HUES6 (cell line): ENCODE measurements around the gene FSTL1.

ENCODE experiments used
- H3K27ac ChIP-seq: 2 replicates; pipeline ENCODE4 v1.7.0; 2013; ENCODE audit warnings: low read depth, mild to moderate bottlenecking, low read length, inconsistent platforms
- H3K27me3 ChIP-seq: 2 replicates; pipeline ENCODE4 v1.6.1; 2013; ENCODE audit warnings: low read length; ENCODE audit not compliant: control insufficient read depth, insufficient read depth
- H3K36me3 ChIP-seq: 2 replicates; pipeline ENCODE4 v1.6.1; 2013; ENCODE audit warnings: low read length; ENCODE audit not compliant: control insufficient read depth, insufficient read depth
- H3K4me1 ChIP-seq: 2 replicates; pipeline ENCODE4 v1.6.1; 2013; ENCODE audit warnings: low read length; ENCODE audit not compliant: control insufficient read depth, insufficient read depth
- H3K4me3 ChIP-seq: 2 replicates; pipeline ENCODE4 v1.5.1; 2013; ENCODE audit warnings: low read depth, low read length
- H3K9ac ChIP-seq: one replicate; pipeline ENCODE4 v1.6.1; 2013; ENCODE audit warnings: mild to moderate bottlenecking, low read length
- H3K9me3 ChIP-seq: 2 replicates; pipeline ENCODE4 v1.6.1; 2013; ENCODE audit warnings: low read depth, low read length; ENCODE audit not compliant: control insufficient read depth, insufficient read depth

Gene FSTL1

DNA sequence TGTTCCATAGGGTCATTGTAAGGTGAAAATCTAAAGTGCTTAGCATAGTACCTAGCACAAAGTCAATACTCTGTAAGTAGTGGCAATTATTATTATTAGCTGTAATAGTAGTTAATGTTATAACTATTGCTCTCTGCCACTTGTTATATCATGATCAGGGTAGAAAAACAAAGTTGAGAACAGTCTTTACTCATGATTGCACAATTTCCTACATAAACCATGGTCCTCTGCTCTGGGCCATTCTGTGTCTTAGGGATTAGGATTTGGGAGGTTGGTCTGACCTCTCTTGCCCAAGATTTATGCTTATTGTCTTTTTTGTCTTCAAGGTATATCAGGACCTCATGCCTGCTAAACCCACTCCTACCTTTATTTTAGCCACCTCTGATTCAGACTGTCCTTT is 97.3 kb downstream of the FSTL1 start:
- peaks cover 10% of the 10 kb centered on the region for H3K4me1 ChIP-seq
- no peaks in the 10 kb centered on the region for H3K36me3 ChIP-seq
- H3K27ac ChIP-seq: no peak overlapping the region
- no peaks in the 10 kb centered on the region for H3K9me3 ChIP-seq
- no peak overlapping the region for H3K9ac ChIP-seq
- H3K27me3 ChIP-seq: no peaks in the 10 kb centered on the region
- H3K4me3 ChIP-seq: no peak overlapping the region

DNA sequence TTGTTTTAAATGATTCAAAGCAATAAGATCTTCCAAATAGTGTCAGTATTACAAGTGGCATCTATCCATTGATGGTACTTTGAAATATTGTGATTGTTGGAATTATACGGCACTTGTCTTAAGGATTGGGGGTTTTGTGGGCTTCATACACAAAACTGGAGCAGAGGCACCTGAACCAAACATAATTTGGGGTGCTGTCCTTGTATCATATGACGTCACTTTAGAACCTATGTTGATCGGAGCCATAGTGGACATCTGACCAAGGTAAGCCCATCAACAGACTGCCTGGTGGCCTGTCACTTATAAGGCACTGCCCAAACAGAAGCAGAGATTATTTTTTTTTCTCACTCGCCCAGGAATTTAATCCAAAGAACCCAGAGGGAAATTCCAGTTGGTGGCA is 98.8 kb downstream of the FSTL1 start:
- H3K9me3 ChIP-seq: no peaks in the 10 kb centered on the region
- H3K36me3 ChIP-seq: no peaks in the 10 kb centered on the region
- H3K9ac ChIP-seq: no peak overlapping the region
- H3K27ac ChIP-seq: no peak overlapping the region
- H3K4me1 ChIP-seq: peaks cover 17% of the 10 kb centered on the region
- H3K4me3 ChIP-seq: no peak overlapping the region
- H3K27me3 ChIP-seq: peaks cover 3% of the 10 kb centered on the region; the same call in 1 of the 2 replicates

DNA sequence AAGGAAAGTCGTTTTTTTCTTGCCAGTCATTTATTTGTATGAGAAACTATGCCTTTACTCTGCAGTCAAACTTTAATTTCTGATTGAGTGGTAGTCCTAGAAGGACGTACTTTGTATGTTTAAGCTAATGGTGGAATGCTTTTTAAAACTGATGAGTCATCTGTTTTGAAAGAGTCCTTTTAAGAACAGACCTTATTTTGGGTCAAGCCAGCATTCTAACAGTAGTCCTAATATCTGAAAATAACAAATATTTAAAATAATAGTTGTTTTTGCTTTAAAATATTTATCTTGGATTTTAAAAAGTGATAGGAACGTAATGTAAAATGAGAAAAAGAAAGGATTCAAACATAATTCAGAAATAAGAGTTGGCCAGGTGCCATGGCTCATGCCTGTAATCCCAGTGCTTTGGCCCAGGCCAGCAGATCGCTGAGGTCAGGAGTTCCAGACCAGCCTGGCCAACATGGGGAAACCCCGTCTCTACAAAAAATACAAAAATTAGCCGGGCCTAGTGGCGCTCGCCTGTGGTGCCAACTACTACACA is 100.3 kb downstream of the FSTL1 start:
- peaks cover 3% of the 10 kb centered on the region; the same call in 1 of the 2 replicates for H3K27me3 ChIP-seq
- H3K9ac ChIP-seq: no peak overlapping the region
- H3K36me3 ChIP-seq: 0 out of 2 replicates have a peak, but pooled peaks cover 2% of the 10 kb centered on the region
- H3K9me3 ChIP-seq: no peaks in the 10 kb centered on the region
- peak overlapping the region; percentile 90; the same call in 1 of the 2 replicates for H3K4me3 ChIP-seq
- H3K4me1 ChIP-seq: peaks cover 17% of the 10 kb centered on the region
- H3K27ac ChIP-seq: no peak overlapping the region

DNA sequence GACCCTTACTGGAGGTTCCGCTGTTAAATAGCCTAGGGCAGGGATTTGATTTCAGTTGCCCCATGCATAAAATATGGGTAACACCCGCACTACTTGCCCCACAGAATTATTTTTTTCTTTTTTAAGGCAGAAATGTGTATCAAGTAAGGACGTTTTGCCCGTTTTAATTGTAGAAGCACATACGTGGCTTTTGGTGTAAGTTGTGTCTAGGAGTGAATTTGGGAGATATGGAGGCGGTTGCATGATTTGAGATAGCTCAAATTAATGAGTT is 101.0 kb downstream of the FSTL1 start:
- Histone ChIP-seq H3K36me3 (0 out of 2 replicates have a peak, but pooled peaks cover 2% of the 10 kb centered on the region), H3K4me3 (peak overlapping the region; percentile 90), H3K4me1 (peaks cover 17% of the 10 kb centered on the region), H3K9me3 (no peaks in the 10 kb centered on the region), H3K9ac (peak overlapping the region; percentile 88), H3K27me3 (peaks cover 3% of the 10 kb centered on the region; the same call in 1 of the 2 replicates), H3K27ac (peak overlapping the region; percentile 80; the same call in 1 of the 2 replicates)

DNA sequence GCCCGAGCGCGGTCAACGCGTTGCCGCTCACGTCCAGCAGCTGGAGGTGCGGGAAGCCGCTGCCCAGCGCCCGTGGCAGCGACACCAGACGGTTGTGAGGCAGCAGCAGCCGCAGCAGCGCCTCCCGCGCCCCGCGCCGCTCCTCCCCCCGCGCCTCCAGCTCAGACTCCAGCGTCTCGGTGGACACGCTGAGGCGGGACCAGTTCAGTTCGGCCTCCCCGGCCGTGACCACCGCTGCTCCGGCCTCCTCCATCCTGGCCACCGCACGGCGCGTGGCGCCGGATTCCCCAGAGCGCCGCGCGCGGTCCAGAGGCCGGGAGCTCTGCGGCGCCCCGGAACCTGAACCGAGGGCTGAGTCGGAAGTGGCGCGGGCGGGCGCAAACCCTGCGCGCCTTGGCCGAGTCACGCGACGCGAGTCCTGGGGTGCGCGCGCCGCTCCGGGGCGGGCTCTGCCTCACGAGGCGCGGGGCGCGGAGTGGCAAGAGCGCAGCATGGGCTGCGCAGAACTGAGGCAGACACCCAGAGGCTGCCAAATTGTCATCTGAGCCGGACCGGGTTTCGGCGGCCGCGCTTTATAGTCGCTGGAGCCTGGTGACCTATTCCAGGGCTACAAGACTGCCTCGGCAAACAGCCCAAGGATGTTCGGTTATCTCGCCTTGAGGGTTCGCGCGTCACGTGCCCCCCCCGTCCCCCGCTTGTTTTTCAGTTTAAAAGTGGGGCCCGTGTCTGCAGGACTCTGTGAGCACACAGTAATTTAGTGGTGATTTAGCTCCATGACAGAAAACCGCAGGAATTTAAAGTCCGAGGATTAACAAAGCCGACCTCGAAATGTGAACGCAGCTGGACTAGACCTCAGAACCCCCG is 101.6 kb downstream of the FSTL1 start, which contains the start of gene LRRC58:
Gene LRRC58, minus strand, starts transcription at position 364 of the 864 bp plus-strand sequence. Its CDS starts 111 bp downstream, at position 253.
- Histone ChIP-seq H3K27me3 (peaks cover 3% of the 10 kb centered on the region; the same call in 1 of the 2 replicates), H3K9ac (peak within 1 kb of the TSS; percentile 88), H3K27ac (peak within 1 kb of the TSS; percentile 80; the same call in 1 of the 2 replicates), H3K9me3 (no peaks in the 10 kb centered on the region), H3K36me3 (0 out of 2 replicates have a peak, but pooled peaks cover 2% of the 10 kb centered on the region), H3K4me1 (peaks cover 17% of the 10 kb centered on the region), H3K4me3 (peak within 1 kb of the TSS; percentile 90)

DNA sequence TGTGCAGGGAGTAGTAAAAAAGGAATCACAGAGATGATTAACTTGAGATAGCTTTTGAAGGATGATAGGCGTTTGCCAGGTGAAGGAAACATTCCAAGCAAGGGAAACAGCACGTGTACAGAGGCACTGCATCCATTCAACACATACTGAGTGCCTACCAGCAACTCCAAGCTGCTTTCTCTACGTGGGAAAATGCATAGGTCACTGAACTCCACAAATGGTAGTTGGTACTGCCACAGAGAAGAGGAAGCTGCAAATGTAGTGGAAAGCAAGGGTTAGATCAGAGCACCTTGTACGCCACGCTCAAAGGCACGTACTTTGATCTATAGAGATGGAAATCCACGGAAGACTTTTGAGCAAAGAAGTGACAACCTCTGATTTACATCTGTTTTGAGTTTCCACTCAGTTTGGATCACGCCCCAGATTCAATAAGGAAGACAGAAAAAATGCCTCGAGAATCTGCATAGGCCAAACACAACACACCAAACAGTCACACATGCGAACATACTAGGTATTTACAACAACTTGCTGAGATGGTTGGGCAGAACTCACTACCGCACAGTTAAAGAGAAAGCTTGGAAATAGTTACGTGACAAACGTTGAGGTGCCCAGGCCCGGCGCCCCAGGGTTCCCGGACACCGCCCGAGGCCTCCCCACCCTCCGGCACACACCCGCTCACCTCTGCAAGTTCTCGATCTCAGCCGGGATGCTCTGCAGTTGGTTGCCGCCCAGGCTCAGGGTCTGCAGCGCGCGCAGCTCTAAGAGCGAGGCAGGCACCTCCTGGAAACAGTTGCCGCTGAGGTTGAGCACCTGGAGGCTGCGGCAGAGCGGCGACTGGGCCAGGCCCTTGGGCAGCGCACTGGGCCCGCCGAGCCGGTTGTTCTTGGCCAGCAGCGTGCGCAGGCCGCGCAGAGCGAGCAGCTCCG is 102.5 kb downstream of the FSTL1 start:
- Histone ChIP-seq H3K9ac (peak overlapping the region; percentile 88), H3K9me3 (no peaks in the 10 kb centered on the region), H3K4me3 (peak overlapping the region; percentile 90), H3K27ac (peak overlapping the region; percentile 80; the same call in 1 of the 2 replicates), H3K36me3 (0 out of 2 replicates have a peak, but pooled peaks cover 2% of the 10 kb centered on the region), H3K27me3 (peaks cover 3% of the 10 kb centered on the region; the same call in 1 of the 2 replicates), H3K4me1 (peaks cover 17% of the 10 kb centered on the region)

DNA sequence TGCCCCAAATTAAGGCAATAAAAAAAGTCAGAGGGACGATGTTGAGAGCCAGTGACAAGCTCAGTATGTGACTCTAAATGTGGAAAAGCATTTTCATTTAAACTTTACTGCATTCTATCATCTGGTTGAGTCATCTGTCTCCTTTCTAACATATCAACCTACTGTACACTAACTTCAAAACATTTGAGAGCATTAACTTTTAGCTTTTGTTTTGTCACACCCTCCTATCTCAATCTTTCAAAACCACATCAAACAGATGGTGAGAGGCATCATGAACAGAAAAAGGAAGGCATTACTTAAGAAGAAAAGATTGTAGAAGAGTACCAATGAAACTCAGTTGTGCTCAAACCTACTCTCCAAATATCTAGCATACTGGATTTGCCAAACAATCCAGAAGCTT is 106.4 kb downstream of the FSTL1 start:
- Histone ChIP-seq H3K4me1 (peaks cover 7% of the 10 kb centered on the region), H3K9ac (no peak overlapping the region), H3K27me3 (peaks cover 3% of the 10 kb centered on the region; the same call in 1 of the 2 replicates), H3K9me3 (0 out of 2 replicates have a peak, but pooled peaks cover 6% of the 10 kb centered on the region), H3K4me3 (no peak overlapping the region), H3K36me3 (peaks cover 4% of the 10 kb centered on the region; the same call in 1 of the 2 replicates), H3K27ac (no peak overlapping the region)
